Right atrium auricular region (tissue), 2 donors: ENCODE results near the gene TP53I3. TPM values are rescaled to one million over a fixed set of nuclear protein-coding genes. Genes with fewer than 3 reads are reported as not detected.
"Not testable (repeated sequence)": the region's sequence is repeated elsewhere in the genome, so short reads cannot be mapped to it uniquely, and the experiment has no call there.

Source experiments
- DNase-seq: peaks from one replicate; pipeline ENCODE4 v3.0.0-alpha.2; 2019; ENCODE audit warnings: low spot score
- H3K27ac ChIP-seq, 2 donors: fragments of 200-600 bp; sonication (generic); 1 replicate in 1 of 2; 2 replicates in 1 of 2; pipeline ENCODE4 v1.5.1; 2016 to 2019
- H3K27me3 ChIP-seq, 2 donors: fragments of 200-600 bp; sonication (generic); one replicate each; pipeline versions ENCODE4 v1.5.1 to v1.6.0; 2017 to 2019
- H3K36me3 ChIP-seq: fragments of 200-600 bp; sonication (generic); one replicate; pipeline ENCODE4 v1.5.1; 2016
- H3K4me1 ChIP-seq, 2 donors: fragments of 200-600 bp; sonication (generic); one replicate each; pipeline versions ENCODE4 v1.5.1 to v1.6.0; 2017 to 2019
- H3K4me3 ChIP-seq, 2 donors: fragments of 200-600 bp; sonication (generic); 1 replicate in 1 of 2; 2 replicates in 1 of 2; pipeline ENCODE4 v1.5.1; 2017 to 2019; ENCODE audit warnings: mild to moderate bottlenecking in 1 of 2, moderate library complexity in 1 of 2
- H3K9me3 ChIP-seq, 2 donors: fragments of 200-600 bp; sonication (generic); one replicate each; pipeline ENCODE4 v1.5.1; 2019
- total RNA-seq, 2 donors: library from RNA; depleted of rRNA; stranded (reverse); fragments of >200 nt; gene quantifications; one replicate each; pipeline ENCODE4 v1.1.0, GENCODE V29; 2016
- TF ChIP-seq, protein P1 (sequence below), 2 donors: fragments of 200-600 bp; sonication (generic); IDR thresholded peaks; one replicate each; pipeline ENCODE4 v1.5.1; 2019; ENCODE audit warnings: antibody characterized with exemption in 2 of 2

TP53I3 gene
- total RNA-seq, 2 donors from 2014 or later = 8.0 to 8.7 TPM

DNA sequence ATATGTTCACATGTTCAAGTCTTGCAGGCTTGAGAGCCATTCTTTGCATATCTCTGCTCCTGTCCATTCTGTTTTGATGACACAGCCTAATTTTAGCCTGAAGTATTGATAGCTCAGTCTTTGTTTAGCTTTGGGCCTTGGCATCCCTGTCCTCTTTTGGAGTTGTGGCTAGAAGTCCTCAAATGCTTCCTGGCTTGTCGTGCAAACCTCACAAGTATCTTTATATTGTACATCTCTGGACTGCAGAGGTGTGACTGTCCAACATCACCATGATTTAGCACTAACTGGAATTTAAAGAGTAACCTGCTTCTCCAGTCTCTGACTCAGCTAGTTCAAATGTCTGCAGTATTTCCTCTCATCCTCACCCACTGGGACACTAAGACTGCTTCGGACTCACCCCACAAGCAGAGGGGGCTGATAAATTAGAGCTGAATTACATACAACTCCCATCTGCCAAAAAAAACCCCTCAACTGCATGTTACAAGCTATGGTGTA, 26.8 kb upstream of the TP53I3 start:
- Histone ChIP-seq H3K4me3 (no peak overlapping the region), H3K36me3 (no peaks in the 10 kb centered on the region), H3K4me1 (no peaks in the 10 kb centered on the region), H3K27me3 (no peaks in the 10 kb centered on the region), H3K9me3 (no peaks in the 10 kb centered on the region), H3K27ac (peak overlapping the region in 1 of 2 donors; percentile 36)
- TF ChIP-seq, protein P1, sequence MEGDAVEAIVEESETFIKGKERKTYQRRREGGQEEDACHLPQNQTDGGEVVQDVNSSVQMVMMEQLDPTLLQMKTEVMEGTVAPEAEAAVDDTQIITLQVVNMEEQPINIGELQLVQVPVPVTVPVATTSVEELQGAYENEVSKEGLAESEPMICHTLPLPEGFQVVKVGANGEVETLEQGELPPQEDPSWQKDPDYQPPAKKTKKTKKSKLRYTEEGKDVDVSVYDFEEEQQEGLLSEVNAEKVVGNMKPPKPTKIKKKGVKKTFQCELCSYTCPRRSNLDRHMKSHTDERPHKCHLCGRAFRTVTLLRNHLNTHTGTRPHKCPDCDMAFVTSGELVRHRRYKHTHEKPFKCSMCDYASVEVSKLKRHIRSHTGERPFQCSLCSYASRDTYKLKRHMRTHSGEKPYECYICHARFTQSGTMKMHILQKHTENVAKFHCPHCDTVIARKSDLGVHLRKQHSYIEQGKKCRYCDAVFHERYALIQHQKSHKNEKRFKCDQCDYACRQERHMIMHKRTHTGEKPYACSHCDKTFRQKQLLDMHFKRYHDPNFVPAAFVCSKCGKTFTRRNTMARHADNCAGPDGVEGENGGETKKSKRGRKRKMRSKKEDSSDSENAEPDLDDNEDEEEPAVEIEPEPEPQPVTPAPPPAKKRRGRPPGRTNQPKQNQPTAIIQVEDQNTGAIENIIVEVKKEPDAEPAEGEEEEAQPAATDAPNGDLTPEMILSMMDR (IDR thresholded peaks at IDR 0.05) = no peak
- no peak for DNase-seq

DNA sequence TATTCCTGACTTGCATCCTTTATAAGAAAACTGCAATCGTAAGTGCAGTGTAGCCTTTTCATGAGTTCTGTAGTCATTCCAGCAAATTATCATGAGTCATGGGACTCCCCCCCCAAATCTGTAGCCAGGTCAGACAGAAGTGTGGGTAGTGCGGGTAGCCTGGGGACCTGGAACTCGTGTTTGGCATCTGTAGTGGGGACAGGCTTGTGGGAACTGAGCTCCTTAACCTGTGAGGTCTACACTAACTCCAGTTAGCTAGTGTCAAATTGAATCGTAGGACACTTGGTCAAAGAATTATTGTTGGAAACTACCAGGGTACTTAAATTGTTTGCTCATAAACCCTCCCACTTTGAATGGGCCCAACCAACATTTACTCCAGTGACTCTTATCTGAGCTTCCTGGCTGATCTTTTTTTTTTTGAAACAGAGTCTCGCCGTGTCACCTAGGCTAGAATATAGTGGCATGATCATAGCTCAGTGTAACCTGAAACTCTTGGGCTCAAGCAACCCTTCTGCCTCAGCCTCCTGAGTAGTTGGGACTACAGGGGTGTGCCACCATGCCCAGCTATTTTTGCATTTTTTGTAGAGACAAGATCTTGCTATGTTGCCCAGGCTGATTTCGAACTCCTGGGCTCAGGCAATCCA, 26.1 kb upstream of the TP53I3 start:
- Histone ChIP-seq H3K36me3 (no peaks in the 10 kb centered on the region), H3K27ac (peak overlapping the region in 1 of 2 donors; percentile 36), H3K4me3 (no peak overlapping the region), H3K27me3 (no peaks in the 10 kb centered on the region), H3K9me3 (no peaks in the 10 kb centered on the region), H3K4me1 (no peaks in the 10 kb centered on the region)
- no peak for DNase-seq
- TF ChIP-seq, protein P1 (IDR thresholded peaks at IDR 0.05) = no peak

DNA sequence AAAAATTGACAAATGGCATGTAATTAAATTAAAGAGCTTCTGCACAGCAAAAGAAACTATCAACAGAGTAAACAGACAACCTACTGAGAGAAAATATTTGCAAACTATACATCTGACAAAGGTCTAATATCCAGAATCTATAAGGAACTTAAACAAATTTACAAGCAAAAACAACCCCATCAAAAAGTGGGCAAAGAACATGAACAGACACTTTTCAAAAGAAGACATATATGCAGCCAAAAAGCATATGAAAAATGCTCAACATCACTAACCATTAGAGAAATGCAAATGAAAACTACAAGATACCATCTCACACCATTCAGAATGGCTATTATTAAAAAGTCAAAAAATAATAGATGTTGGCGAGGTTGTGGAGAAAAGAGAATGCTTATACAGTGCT, 24.8 kb upstream of the TP53I3 start:
- not testable (repeated sequence) for H3K36me3 ChIP-seq, H3K27ac ChIP-seq, DNase-seq, H3K4me3 ChIP-seq, H3K27me3 ChIP-seq, H3K4me1 ChIP-seq, H3K9me3 ChIP-seq

DNA sequence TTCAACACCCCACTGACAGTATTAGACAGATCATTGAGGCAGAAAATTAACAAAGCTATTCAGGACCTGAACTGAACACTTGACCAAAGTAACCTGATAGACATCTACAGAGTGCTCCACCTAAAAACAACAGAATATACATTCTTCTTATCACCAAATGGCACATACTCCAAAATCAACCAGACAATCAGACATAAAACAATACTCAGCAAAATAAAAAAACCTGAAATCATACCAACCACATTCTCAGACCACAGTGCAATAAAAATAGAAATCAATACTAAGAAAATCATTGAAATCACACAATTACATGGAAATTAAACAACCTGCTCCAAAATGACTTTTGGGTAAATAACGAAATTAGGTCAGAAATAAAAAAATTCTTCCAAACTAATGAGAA, 22.7 kb upstream of the TP53I3 start:
- no peaks in the 10 kb centered on the region for H3K27me3 ChIP-seq
- DNase-seq = no peak

DNA sequence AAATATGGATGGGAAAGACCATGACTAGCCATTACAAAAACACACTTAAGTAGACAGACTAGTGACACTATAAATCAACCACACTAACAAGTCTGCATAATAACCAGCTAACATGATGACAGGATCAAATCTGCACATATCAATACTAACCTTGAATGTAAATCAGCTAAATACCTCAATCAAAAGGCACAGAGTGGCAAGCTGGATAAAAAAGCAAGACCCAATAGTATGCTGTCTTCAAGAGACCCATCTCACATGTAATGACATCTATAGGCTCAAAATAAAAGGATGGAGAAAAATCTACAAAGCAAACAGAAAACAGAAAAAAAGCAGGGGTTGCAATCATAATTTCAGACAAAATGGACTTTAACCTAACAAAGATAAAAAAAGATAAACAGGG, 22.2 kb upstream of the TP53I3 start:
- H3K27ac ChIP-seq = no peak overlapping the region
- H3K4me1 ChIP-seq = no peaks in the 10 kb centered on the region
- DNase-seq = no peak
- no peaks in the 10 kb centered on the region for H3K9me3 ChIP-seq
- TF ChIP-seq, protein P1 (IDR thresholded peaks at IDR 0.05) = no peak
- no peaks in the 10 kb centered on the region for H3K27me3 ChIP-seq
- no peak overlapping the region for H3K4me3 ChIP-seq
- no peaks in the 10 kb centered on the region for H3K36me3 ChIP-seq

More for the DNA sequence above, 22.7 kb upstream of the TP53I3 start:
- Histone ChIP-seq H3K36me3 (no peaks in the 10 kb centered on the region), H3K4me3 (no peak overlapping the region), H3K4me1 (no peaks in the 10 kb centered on the region), H3K9me3 (no peaks in the 10 kb centered on the region), H3K27ac (no peak overlapping the region)
- TF ChIP-seq, protein P1 (IDR thresholded peaks at IDR 0.05) = no peak

DNA sequence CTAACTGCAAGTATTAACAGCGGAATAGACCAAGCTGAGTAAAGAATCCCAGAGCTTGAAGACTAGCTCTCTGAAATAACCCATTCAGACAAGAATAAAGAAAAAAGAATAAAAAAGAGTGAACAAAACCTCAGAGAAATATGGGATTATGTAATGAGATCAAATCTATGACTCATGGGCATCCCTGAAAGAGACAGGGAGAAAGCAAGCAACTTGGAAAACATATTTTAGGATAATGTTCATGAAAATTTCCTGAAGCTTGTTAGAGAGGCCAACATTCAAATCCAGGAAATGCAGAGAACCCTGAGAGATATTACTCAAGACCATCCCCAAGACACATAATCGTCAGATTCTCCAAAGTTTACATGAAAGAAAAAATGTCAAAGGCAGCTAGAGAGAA, 21.2 kb upstream of the TP53I3 start:
- no peaks in the 10 kb centered on the region for H3K27me3 ChIP-seq
- H3K4me1 ChIP-seq = no peaks in the 10 kb centered on the region
- no peaks in the 10 kb centered on the region for H3K36me3 ChIP-seq
- no peak overlapping the region for H3K27ac ChIP-seq
- no peak for DNase-seq
- H3K4me3 ChIP-seq = no peak overlapping the region
- H3K9me3 ChIP-seq = no peaks in the 10 kb centered on the region
- TF ChIP-seq, protein P1 (IDR thresholded peaks at IDR 0.05) = no peak
